Measurements from ENCODE around the gene SRGAP1. TPM values are rescaled to one million over a fixed set of nuclear protein-coding genes. Genes with fewer than 3 reads are reported as not detected.

SRGAP1 gene
- total and polyA plus RNA-seq, 2 of the 8 experiments (the other 6 are each of a cell fraction or from before 2014, with no cell fraction given) = 3.2 to 7.3 TPM

- no peaks in the 10 kb centered on the region for H3K27me3 ChIP-seq (replicated peaks in 1 of 4; ENCODE audit: control insufficient read depth in 3 of 4, extremely low read depth in 1 of 4, insufficient read depth in 3 of 4, low read length in 3 of 4)
- CTCF ChIA-PET (ENCODE audit: partially characterized antibody) = no interaction called here
- H3K14ac ChIP-seq (ENCODE audit: insufficient read length) = no peak overlapping the region
- no peak overlapping the region for H2BK12ac ChIP-seq (ENCODE audit: low read depth, low read length)
- no peaks in the 10 kb centered on the region for H3K23me2 ChIP-seq (ENCODE audit: low read depth, low read length)
- H4K91ac ChIP-seq (replicated peaks; ENCODE audit: insufficient read length, low read length) = no peak overlapping the region
- no peak overlapping the region for H3K18ac ChIP-seq (ENCODE audit: extremely low read depth, low read length)
- no peak overlapping the region for H3K4me3 ChIP-seq (ENCODE audit: extremely low read depth in 1 of 4, insufficient read depth in 2 of 4, low read depth in 3 of 4, low read length in 4 of 4)
- H2BK120ac ChIP-seq (replicated peaks; ENCODE audit: low read depth, low read length) = no peak overlapping the region
- no peaks in the 10 kb centered on the region for H3K36me3 ChIP-seq (ENCODE audit: control insufficient read depth in 2 of 4, insufficient read depth in 4 of 4, low read length in 3 of 4)
- no peak overlapping the region for H3K23ac ChIP-seq (ENCODE audit: insufficient read length)
- H3K79me2 ChIP-seq (ENCODE audit: control insufficient read depth in 1 of 2, insufficient read depth in 2 of 2, low read length in 2 of 2) = no peaks in the 10 kb centered on the region
- no peak overlapping the region for H3K27ac ChIP-seq (ENCODE audit: low read depth, low read length)
- 44% methylated on average over 2 of the region's 2 CpGs; no CpG with 5 or more reads in 1 of the 2 experiments for WGBS, 2 experiments (ENCODE audit: extremely low coverage in 1 of 2, insufficient coverage in 1 of 2, insufficient read length in 1 of 2, insufficient replicate concordance in 2 of 2, low coverage in 1 of 2, low lambda C conversion rate in 2 of 2, missing lambda C conversion rate in 1 of 2)
- no peak overlapping the region for H3K56ac ChIP-seq (replicated peaks; ENCODE audit: insufficient read length, low read depth, low read length)
- no peak overlapping the region for H2AFZ ChIP-seq (ENCODE audit: low read length)
- DNase-seq (ENCODE audit: low read depth in 1 of 2, low spot score in 2 of 2) (no peak), FAIRE-seq (no peak)
- no peak overlapping the region for H4K8ac ChIP-seq (ENCODE audit: extremely low read depth, insufficient read depth, low read length)
- no peaks in the 10 kb centered on the region for H3K79me1 ChIP-seq (ENCODE audit: low read depth, low read length)
- no peak overlapping the region for H3K9ac ChIP-seq (replicated peaks in 1 of 4; ENCODE audit: extremely low read depth in 1 of 4, low read depth in 3 of 4, low read length in 3 of 4)
- H4K5ac ChIP-seq (ENCODE audit: insufficient read length, low read depth, low read length) = no peak overlapping the region
- no peaks in the 10 kb centered on the region for H3K9me3 ChIP-seq (ENCODE audit: insufficient read depth in 2 of 2, low read depth in 1 of 2, low read length in 1 of 2)
- POLR2A ChIA-PET (ENCODE audit: partially characterized antibody) = no interaction called here
- H4K20me1 ChIP-seq (replicated peaks in 1 of 2; ENCODE audit: control insufficient read depth in 1 of 2, insufficient read depth in 2 of 2, low read length in 2 of 2) = no peaks in the 10 kb centered on the region
- no peak overlapping the region for H2BK5ac ChIP-seq (ENCODE audit: low read depth, low read length)
- H2BK20ac ChIP-seq (ENCODE audit: low read length) = no peak overlapping the region
- no peak overlapping the region for H2AK5ac ChIP-seq (ENCODE audit: low read depth, low read length)
- H2BK15ac ChIP-seq (ENCODE audit: low read length) = no peak overlapping the region
- TF ChIP-seq POLR2AphosphoS5 (IDR thresholded peaks at IDR 0.05; ENCODE audit: low read depth, low read length) (no peak), TCF12 (IDR thresholded peaks at IDR 0.05; ENCODE audit: low read depth, low read length) (no peak)
- no peak overlapping the region for H3K4me2 ChIP-seq (ENCODE audit: insufficient read depth in 1 of 2, low read depth in 2 of 2, low read length in 2 of 2)
- H3K4ac ChIP-seq (replicated peaks; ENCODE audit: insufficient read length, low read depth, low read length) = no peak overlapping the region
- no peaks in the 10 kb centered on the region for H3K4me1 ChIP-seq (replicated peaks in 1 of 4; ENCODE audit: control insufficient read depth in 3 of 4, insufficient read depth in 4 of 4, low read length in 3 of 4)
These were observed 206.6 kb downstream of the SRGAP1 start for GRCh38 chr12:64051057-64051456.
